SK-N-SH (cell line): Measurements from ENCODE around the gene VWA5B2. TPM values are rescaled to one million over a fixed set of nuclear protein-coding genes. Genes with fewer than 3 reads are reported as not detected.
A peak's percentile ranks its signal among the peaks of the same experiment; 100 is the strongest.

Experiments used
- CTCF ChIA-PET: fragments of 300-600, 350-600 bp; formaldehyde crosslinking; extraction: SDS; loops from one replicate; lab custom pipeline; 2021; lab: Yijun Ruan, JAX
- POLR2A ChIA-PET: fragments of 350-600 bp; sonication (Branson Sonifier 250); formaldehyde crosslinking; extraction: SDS; loops from one replicate; lab custom pipeline; 2020; ENCODE audit warnings: antibody characterized with exemption, inconsistent platforms; lab: Yijun Ruan, JAX
- DNase-seq: peaks from one replicate; pipeline ENCODE4 v3.0.0; 2012
- H2AFZ ChIP-seq: fragments of 200-600 bp; sonication (generic); 2 replicates; pipeline ENCODE4 v1.8.1; 2016; ENCODE audit warnings: antibody characterized with exemption, mild to moderate bottlenecking, low read depth
- H3F3A ChIP-seq: fragments of 200-600 bp; sonication (generic); replicated peaks from 2 replicates; pipeline ENCODE3; 2016; ENCODE audit warnings: antibody characterized with exemption, mild to moderate bottlenecking; ENCODE audit not compliant: insufficient read depth
- H3K27ac ChIP-seq, 2 experiments: fragments of 200-500 bp in 1 of 2; fragments of 200-600 bp in 1 of 2; sonication (Bioruptor generic) in 1 of 2; sonication (generic), shearing (Covaris generic) in 1 of 2; 2 replicates each; pipeline versions ENCODE4 v1.5.1 to v1.6.1; 2014 to 2016; ENCODE audit warnings: low read depth in 2 of 2, inconsistent platforms in 1 of 2, low read length in 1 of 2, mild to moderate bottlenecking in 1 of 2, mixed read lengths in 1 of 2
- H3K27me3 ChIP-seq: fragments of 200-600 bp; sonication (generic), shearing (Covaris generic); 2 replicates; pipeline ENCODE4 v1.6.1; 2016; ENCODE audit warnings: mixed run types; ENCODE audit not compliant: insufficient read depth
- H3K36me3 ChIP-seq, 2 experiments: fragments of 200-500 bp in 1 of 2; fragments of 200-600 bp in 1 of 2; sonication (Bioruptor generic) in 1 of 2; sonication (generic) in 1 of 2; replicated peaks in 1 of 2; 2 replicates each; pipeline versions ENCODE3 to v1.5.1; 2014 to 2016; ENCODE audit warnings: low read length in 1 of 2, mild to moderate bottlenecking in 1 of 2; ENCODE audit not compliant: insufficient read depth in 2 of 2, control insufficient read depth in 1 of 2
- H3K4me1 ChIP-seq, 2 experiments: fragments of 200-500 bp in 1 of 2; fragments of 200-600 bp in 1 of 2; sonication (Bioruptor generic) in 1 of 2; sonication (generic), shearing (Covaris generic) in 1 of 2; 2 replicates each; pipeline versions ENCODE4 v1.5.1 to v1.6.1; 2014 to 2016; ENCODE audit warnings: low read depth in 1 of 2, low read length in 1 of 2, mixed run types in 1 of 2; ENCODE audit not compliant: insufficient read depth in 2 of 2, control insufficient read depth in 1 of 2
- H3K4me2 ChIP-seq: fragments of 200-600 bp; sonication (generic), shearing (Covaris generic); 2 replicates; pipeline ENCODE4 v1.6.1; 2017; ENCODE audit warnings: mixed run types
- H3K4me3 ChIP-seq, 2 experiments: fragments of 200-500 bp in 1 of 2; fragments of 200-600 bp in 1 of 2; sonication (Bioruptor generic) in 1 of 2; sonication (generic), shearing (Covaris generic) in 1 of 2; 2 replicates each; pipeline versions ENCODE4 v1.5.1 to v1.8.1; 2014 to 2016; ENCODE audit warnings: low read depth in 2 of 2, inconsistent platforms in 1 of 2, low read length in 1 of 2, mild to moderate bottlenecking in 1 of 2, mixed read lengths in 1 of 2, moderate library complexity in 1 of 2
- H3K79me2 ChIP-seq: fragments of 200-600 bp; sonication (generic); 2 replicates; pipeline ENCODE4 v1.8.1; 2017; ENCODE audit warnings: mild to moderate bottlenecking; ENCODE audit not compliant: insufficient read depth
- H3K9ac ChIP-seq: fragments of 200-600 bp; sonication (generic); 2 replicates; pipeline ENCODE4 v1.6.1; 2017; ENCODE audit warnings: mixed run types
- H3K9me2 ChIP-seq: fragments of 200-600 bp; sonication (generic); 2 replicates; pipeline ENCODE4 v1.6.1; 2017; ENCODE audit warnings: mixed run types
- H3K9me3 ChIP-seq: fragments of 200-600 bp; sonication (generic); 2 replicates; pipeline ENCODE4 v1.6.1; 2017; ENCODE audit warnings: mixed run types, mild to moderate bottlenecking, moderate library complexity
- H4K20me1 ChIP-seq: fragments of 200-600 bp; sonication (generic); 2 replicates; pipeline ENCODE4 v1.6.1; 2017; ENCODE audit warnings: mild to moderate bottlenecking, mixed run types; ENCODE audit not compliant: insufficient read depth
- CHD2 ChIP-seq: fragments of 150-350 bp; IDR thresholded peaks from 2 replicates; pipeline ENCODE4 v1.6.1; 2018; ENCODE audit warnings: low read length; ENCODE audit not compliant: partially characterized antibody
- MXI1 ChIP-seq: IDR thresholded peaks from 2 replicates; pipeline ENCODE4 v1.6.1; 2012; ENCODE audit warnings: mild to moderate bottlenecking, low read depth, low read length, improper control_type of control experiment
- NFIC ChIP-seq: IDR thresholded peaks from 2 replicates; pipeline ENCODE4 v1.4.0; 2012; ENCODE audit warnings: borderline replicate concordance
- NRF1 ChIP-seq: IDR thresholded peaks from 2 replicates; pipeline ENCODE4 v1.6.1; 2012; ENCODE audit warnings: low read depth, mild to moderate bottlenecking, low read length
- REST ChIP-seq: IDR thresholded peaks from 2 replicates; pipeline ENCODE4 v1.6.1; 2012; ENCODE audit warnings: mild to moderate bottlenecking, low read depth, low read length, moderate library complexity
- RXRA ChIP-seq: IDR thresholded peaks from 2 replicates; pipeline ENCODE4 v1.4.0; 2012; ENCODE audit warnings: low read depth, mild to moderate bottlenecking, borderline replicate concordance
- SIN3A ChIP-seq: IDR thresholded peaks from 2 replicates; pipeline ENCODE4 v1.6.1; 2012; ENCODE audit warnings: low read depth, mild to moderate bottlenecking, low read length, moderate library complexity, borderline replicate concordance
- USF1 ChIP-seq: IDR thresholded peaks from 2 replicates; pipeline ENCODE4 v1.4.0; 2012; ENCODE audit warnings: low read depth, borderline replicate concordance
- ZBTB33 ChIP-seq: IDR thresholded peaks from 2 replicates; pipeline ENCODE4 v1.4.0; 2012; ENCODE audit warnings: low read depth, borderline replicate concordance
- WGBS: methylation state at CpG from one replicate; pipeline ENCODE4 v1.1.6; 2017; ENCODE audit warnings: low lambda C conversion rate; 5-methylcytosine and 5-hydroxymethylcytosine counted together
- polyA plus RNA-seq, 3 experiments: library from polyadenylated mRNA; depleted of rRNA; stranded (reverse); fragments of >200 nt; gene quantifications; 2 replicates each; pipeline ENCODE4 v1.2.3, GENCODE V29; 2012

The VWA5B2 gene
- polyA plus RNA-seq, 1 of the 3 experiments (the other 2 are of a cell fraction): 0.08 TPM

- ChIA-PET POLR2A (interaction anchor here (1.4 kb wide), 1 partner anchor 102 kb away, joined by 3 read pairs; no protein-coding TSS in a partner anchor), CTCF (interaction anchor here (1.0 to 4.1 kb wide), 5 partner anchors 10 to 365 kb away, joined by 3 to 25 read pairs (median 8); partner anchors contain the start of gene EEF1AKMT4)
- Histone ChIP-seq H3K36me3 (no peaks in the 10 kb centered on the region), H3K9me2 (no peaks in the 10 kb centered on the region), H3K4me2 (peak overlapping the region; percentile 95), H3K9me3 (no peaks in the 10 kb centered on the region), H3K4me1 (peaks cover 0 to 22% of the 10 kb centered on the region in 2 experiments; a peak in 1 of 4 replicates), H3K4me3 (peak overlapping the region; percentile 54 to 80), H3K27ac (no peak overlapping the region), H3K9ac (no peak overlapping the region), H3F3A (peaks cover 4% of the 10 kb centered on the region), H4K20me1 (peaks cover 24% of the 10 kb centered on the region), H2AFZ (no peak overlapping the region), H3K79me2 (no peaks in the 10 kb centered on the region), H3K27me3 (no peaks in the 10 kb centered on the region)
- DNase-seq: peak; percentile 78
- TF ChIP-seq USF1 (no peak), MXI1 (0 out of 2 replicates have a peak, but pooled peaks have one; percentile 23), SIN3A (peak; percentile 40; the same call in 1 of the 2 replicates), ZBTB33 (no peak), REST (peak; percentile 92), NFIC (no peak), RXRA (no peak), NRF1 (no peak), CHD2 (no peak)
- 1% methylated on average over 12 of the region's 91 CpGs for WGBS
Observed at GRCh38 chr3:184259878-184260723, 30.7 kb downstream of the VWA5B2 start.
